ENCODE measurements around the gene GAS7.

GAS7 gene

DNA sequence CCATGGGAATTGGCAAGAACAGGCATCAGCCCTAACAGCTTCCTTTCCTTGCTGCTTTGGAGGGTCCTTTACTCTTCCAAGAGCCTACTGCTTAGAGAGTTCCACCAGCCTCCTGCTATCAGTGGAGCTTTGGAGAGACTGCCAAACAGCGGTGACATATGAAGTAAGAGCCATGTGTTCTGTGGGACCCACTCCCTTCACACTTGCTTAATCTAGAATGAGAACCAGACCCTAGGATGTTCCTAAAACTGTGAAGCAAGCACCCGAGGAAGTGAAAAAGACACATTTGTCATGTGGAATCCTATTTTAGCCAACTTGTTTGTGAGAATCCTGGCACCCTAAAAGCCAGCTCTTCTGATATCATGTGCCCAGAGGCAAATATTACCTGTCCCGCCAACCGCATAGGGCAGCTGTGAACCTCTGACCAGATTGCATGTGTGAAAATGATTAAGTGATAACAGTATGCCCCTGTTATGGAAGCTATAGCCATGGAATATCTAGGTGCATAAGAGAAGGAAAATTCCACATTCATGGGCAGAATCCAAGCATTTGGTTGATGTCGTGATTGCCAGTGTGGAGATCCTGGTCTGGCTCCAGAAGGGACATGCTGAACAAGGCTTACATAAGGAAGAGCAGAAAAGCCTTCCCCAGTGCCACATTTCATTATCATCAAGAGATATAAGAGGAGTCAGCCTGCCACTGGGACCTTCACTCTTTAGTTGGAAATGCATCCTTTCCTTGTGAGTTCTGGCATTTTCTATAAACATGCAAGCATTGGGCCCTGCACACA is 312.1 kb downstream of the GAS7 start:
- no peak for DNase-seq (ENCODE audit: low spot score)

DNA sequence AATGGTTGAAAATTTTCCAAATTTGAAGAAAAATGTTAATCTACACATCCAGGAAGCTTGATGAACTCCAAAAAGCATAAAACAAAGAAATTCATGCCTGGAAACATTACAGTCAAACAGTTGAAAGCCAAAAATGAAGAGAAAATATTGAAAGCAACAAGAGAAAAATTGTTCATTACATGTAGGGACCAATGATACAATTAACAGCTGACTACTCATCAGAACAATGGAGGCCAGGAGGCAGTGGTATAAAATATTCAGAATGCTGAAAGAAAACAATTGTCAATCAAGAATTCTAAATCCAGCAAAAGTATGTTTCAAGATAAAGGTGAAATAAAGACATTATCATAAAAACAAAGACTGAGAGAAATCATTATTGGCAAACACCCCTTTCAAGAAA is 315.0 kb downstream of the GAS7 start:
- DNase-seq (ENCODE audit: low spot score), result no peak

GRCh38 chr17:9880582-9880999 is 317.8 kb downstream of the GAS7 start:
- no peak for DNase-seq (ENCODE audit: low spot score)

DNA sequence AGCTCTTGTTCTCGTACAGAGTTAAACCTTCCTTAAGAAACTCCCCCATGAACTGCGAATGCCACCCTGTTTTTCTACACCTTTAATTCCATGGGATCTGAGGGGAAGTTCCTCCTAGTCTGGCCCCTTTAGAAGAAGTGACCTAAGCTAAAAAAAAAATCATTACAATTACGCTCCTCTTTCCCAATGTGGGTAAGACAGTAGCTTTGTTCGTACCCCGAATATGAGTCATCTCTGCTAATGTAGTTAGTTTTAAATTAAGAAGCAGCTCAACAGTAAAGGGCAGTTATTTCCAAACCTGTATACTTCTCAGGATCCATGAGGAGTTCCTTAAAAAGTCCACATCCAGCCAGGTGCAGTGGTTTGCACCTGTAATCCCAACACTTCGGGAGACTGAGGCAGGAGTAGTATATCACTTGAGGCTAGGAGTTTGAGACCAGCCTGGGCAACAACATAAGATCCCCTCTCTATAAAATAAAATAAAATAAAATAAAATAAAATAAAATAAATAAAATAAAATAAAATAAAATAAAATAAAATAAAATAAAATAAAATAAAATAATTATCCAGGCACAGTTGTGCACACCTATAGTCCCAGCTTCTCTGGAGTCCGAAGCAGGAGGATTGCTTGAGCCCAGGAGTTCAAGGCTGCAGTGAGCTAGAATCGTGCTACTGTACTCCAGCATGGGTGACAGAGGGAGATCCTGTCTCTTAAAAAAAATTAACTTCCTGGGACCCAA is 319.4 kb downstream of the GAS7 start:
- DNase-seq (ENCODE audit: low spot score), result no peak

DNA sequence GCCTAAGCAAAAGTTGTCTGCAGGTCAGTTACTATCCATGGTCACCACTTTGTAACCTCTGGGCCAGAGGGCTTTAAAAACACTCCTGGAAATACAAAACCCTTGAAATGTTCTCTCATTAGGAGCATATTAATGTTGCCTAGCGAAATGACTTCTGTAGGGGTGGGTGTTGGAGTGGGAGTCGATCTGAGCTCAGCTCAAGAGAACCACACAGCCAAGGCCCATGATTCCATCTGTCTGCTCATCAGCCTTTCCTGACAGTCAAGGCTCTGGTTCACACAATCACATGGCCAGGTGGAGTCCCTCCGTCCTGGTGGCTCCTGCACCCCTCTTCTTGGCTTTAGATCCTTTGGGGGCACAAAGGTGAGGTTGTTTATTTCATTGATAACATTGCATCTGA is 320.1 kb downstream of the GAS7 start:
- no peak for DNase-seq (ENCODE audit: low spot score)

- DNase-seq (ENCODE audit: low spot score), result no peak
These were observed 323.0 kb downstream of the GAS7 start for GRCh38 chr17:9875441-9875840.

DNA sequence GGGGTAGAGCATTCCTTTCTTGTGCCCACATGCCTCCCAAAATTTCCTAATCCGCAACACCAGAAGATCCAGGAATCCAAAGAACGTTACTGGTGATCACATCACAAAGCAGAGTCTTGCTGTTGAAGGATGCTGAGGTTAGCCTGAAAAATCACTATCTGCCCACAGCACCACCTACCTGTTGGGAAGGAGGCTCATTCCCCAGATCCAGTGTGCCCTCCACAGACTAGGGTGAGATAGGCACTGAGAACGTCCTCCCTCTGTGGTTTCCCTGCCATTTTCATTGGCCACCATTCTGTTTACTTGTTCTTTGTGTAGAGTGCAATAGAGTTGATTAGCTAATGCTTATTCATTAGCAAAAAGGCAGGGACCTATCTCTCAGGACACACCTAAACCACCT is 323.7 kb downstream of the GAS7 start:
- no peak for DNase-seq (ENCODE audit: low spot score)

GRCh38 chr17:9872852-9873251 is 325.6 kb downstream of the GAS7 start:
- DNase-seq (ENCODE audit: low spot score), result no peak

- DNase-seq (ENCODE audit: low spot score), result no peak
These were observed 329.9 kb downstream of the GAS7 start for GRCh38 chr17:9868552-9868951.

- no peak for DNase-seq (ENCODE audit: low spot score)
These were observed 332.8 kb downstream of the GAS7 start for GRCh38 chr17:9865586-9865985.

- no peak for DNase-seq (ENCODE audit: low spot score)
These were observed 335.5 kb downstream of the GAS7 start for GRCh38 chr17:9862949-9863348.

DNA sequence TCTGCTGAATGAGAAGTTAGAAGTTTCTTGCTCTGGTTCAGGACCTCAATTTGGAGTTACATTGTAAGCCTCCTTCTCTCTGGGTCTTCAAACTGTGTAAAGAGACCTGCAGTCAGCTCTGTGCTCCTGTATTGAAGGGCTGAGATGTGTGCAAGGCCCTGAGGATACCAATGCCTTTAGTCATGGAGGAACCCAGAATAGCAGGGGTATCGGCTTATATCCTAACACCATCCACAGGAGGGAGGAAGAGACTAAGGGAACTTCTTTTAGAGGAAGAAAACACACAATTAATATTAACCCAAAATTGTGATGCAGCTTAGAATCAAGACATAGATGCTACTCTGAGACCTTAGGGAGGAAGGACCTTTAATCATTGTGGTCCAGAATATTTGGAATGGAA is 336.2 kb downstream of the GAS7 start:
- DNase-seq (ENCODE audit: low spot score), result no peak

DNA sequence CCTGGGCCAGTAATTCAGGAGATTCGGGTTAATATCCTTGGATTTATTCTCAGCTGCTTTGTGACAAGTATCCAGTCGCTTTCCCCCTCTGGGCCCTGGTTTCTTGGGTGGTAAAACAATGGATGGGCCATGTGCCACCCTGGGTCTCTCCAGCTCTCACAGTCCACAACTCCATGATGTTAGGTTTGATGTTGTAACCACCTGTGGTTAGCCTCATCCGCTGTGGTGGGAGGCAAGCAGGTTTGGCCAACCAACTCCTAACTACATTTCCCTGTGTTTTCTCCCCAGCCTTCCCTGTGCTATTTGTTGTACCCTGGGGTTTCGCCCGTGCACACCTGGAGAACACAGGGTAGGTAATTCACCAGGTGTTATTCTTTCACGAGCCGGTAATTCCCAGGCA is 337.6 kb downstream of the GAS7 start:
- DNase-seq (ENCODE audit: low spot score), result no peak

All from AG08396 (cell line).